IPS-NIHi11 (cell line): ENCODE results near the gene PTPRF.

Experiments
- DNase-seq: peaks from one replicate; pipeline ENCODE4 v3.0.0; 2012; ENCODE audit warnings: mixed read lengths, low spot score

The PTPRF gene

DNA sequence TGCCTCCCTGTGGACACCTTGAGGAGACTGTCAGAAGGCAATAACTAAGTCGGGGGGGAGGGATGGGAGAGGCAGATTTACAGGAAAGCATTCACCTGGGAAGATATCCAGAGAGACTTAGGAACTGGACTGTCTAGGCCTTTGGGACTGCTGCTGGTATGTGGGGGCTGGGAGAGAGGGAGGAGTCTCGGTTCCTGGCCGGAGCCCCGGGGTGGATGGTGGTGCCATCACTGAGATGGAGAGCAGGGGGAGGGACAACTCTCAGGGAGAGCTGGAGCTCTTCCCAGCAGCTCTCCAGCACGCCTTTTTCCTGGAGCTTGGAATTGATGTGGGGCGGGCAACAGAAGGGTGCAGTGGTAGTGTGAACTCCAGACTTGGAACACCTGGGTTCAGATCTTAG is 22.1 kb downstream of the PTPRF start:
- no peak for DNase-seq

DNA sequence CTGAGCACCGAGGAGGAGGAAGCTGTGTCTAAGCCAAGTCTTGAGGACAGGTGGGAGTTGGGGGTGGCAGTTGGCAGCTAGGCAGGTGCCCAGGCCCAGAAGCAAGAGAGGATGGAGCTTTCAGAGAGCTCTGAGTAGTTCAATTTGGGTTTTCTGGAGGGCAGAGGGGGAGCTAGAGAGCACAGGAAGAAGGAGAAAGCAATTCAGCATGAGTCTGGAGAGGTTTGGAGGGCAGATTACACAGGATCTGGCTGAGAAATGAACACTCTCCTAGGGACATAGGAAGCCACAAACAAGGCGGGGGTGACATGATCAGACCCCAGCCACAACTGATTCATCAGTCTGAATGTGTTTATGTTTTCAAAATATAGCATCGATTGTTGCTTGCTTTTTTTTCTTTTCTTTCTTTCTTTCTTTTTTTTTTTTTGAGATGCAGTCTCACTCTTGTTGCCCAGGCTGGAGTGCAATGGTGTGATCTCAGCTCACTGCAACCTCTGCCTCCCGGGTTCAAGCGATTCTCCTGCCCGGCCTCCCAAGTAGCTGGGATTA is 23.8 kb downstream of the PTPRF start:
- DNase-seq: peak; percentile 56

DNA sequence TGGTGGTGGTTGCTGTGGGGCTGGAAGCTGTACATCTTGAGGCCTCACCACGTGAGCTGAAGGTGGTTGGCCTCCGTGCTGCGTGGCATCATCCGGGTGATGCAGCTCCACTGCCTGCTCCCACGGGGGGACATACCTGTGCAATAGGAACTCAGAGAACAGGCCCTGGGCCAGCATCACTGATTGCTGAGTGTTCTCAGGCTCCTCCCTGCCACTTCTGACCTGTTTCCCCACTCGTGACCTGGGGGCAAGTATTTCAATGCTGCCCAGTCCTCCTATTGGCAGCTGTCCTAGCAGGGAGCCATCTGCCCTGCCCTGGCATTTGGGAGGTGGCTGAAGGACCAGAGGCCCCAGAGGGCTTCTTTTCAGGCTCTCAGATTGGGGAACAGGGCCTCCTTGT is 26.1 kb downstream of the PTPRF start:
- no peak for DNase-seq

DNA sequence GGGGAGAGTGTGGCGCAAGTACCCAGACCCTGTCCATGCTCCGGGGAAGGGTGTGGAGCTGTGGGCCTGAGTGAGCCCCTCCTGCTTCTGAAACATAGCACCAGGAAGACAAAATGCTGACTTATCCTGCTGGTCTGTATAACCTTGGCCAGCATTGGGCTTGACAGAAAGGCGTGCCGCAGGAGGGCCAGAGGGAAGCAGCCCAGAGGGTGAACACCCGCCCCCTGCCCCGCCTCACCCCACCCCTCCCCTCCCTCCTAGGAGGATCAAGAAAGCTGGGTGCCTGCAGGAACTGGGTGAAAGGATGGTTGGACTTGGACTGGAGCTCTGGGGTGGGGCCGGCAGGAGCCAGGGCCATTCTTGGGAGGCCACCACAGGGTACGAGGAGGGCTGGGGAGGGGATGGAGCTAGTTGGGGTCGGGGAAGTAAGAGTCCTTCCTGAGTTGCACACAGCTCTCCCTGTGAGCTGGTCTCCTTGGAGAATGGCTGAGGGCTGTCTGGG is 27.1 kb downstream of the PTPRF start:
- peak; percentile 58 for DNase-seq

DNA sequence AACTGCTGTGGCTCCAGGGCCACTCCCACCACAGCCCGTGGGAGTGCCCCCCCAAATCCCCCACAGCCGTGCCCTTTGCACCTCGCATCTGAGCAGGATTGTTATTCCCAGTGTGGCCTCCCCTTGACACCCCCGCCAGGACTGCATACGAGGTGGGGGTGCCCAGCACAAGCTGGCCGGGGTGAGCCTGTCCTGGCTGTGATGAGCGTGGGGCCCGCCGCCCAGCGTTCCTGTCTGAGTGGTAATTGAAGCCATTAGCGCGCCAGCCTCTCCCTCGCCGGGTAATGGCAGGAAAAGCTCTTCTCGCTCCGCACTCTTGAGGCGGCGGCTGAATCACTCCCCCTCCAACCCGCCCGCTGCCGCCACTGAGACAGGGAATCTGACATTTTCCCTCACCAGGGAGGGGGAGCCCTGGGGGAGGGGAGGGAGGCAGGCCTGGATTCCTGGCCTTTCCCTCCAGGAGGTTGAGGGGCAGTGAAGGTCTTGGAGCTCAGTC is 27.7 kb downstream of the PTPRF start:
- DNase-seq: peak; percentile 73

DNA sequence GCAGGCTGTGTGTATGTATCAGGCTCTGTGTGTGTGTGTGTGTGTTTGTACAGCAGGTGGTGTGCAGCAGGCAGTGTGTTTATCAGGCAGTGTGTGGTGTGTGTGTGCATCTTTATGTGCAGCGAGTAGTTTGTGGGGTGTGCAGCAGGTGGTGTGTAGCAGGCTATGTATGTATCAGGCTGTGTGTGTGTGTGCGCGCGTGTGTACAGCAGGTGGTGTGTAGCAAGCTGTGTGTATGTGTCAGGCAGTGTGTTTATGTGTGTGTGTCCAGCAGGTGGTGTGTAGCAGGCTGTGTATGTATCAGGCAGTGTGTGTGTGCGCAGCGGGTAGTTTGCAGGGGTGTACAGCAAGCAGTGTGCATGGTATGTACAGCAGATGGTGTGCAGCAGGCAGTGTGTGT is 29.0 kb downstream of the PTPRF start:
- no peak for DNase-seq

DNA sequence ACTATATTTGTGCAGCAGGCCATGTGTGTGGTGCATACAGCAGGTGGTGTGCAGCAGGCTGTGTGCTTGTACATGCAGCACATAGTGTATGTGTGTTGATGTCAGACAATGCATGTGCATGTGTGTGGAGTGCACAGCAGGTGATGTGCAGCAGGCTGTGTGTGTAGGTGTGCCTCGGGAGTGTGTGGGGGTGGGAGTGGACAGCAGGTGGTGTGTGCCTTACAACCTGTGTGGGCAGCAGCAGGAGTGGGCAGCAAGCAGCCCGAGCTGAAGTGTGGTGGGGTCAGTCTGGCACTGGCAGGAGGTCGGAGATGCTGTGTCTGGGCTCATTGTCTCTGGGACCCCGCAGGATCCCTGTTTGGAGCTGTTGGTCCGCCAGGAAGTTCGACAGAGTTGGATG is 29.6 kb downstream of the PTPRF start:
- DNase-seq: no peak

DNA sequence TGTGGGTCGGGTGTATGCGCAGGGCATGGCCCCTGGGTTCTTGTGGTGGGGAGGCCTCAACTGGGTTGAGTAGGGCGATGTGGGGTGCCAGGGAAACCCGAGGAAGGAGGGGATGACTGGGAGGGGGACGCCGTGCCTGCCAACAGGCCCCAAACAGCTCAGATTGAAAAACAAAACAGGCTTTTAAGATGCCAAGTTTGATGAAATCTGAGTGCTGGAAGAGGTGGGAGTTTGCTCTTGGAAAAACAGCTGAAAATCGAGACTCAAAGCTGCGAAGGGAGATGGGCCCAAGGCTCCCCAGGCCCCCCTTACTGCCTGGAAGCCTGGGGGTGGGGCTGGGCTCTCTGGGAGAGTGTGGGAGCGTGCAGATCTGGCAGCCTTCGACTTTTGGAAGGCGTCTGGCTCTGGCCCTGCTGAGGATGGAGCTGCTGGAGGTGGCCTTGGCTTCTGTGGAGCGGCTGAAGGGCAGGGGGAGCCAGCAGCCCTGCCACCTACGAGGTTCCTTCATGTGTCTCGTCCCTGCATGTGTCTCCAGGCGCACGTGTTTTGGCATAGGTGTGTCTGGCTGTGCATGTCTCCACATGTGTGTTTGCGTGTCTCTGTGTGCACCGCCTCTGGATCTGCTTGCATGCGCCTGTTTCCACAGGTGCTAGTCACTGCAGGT is 33.3 kb downstream of the PTPRF start:
- DNase-seq: no peak

GRCh38 chr1:43564551-43565348 is 34.1 kb downstream of the PTPRF start:
- no peak for DNase-seq

GRCh38 chr1:43565600-43566360 is 35.1 kb downstream of the PTPRF start:
- DNase-seq: peak; percentile 95

- DNase-seq: no peak
These were observed 35.8 kb downstream of the PTPRF start for GRCh38 chr1:43566382-43567044.

- no peak for DNase-seq
These were observed 38.5 kb downstream of the PTPRF start for GRCh38 chr1:43569175-43569574.

- DNase-seq: no peak
These were observed 39.6 kb downstream of the PTPRF start for GRCh38 chr1:43570277-43570676.

- no peak for DNase-seq
These were observed 40.0 kb downstream of the PTPRF start for GRCh38 chr1:43570715-43571114.

- no peak for DNase-seq
These were observed 41.4 kb downstream of the PTPRF start for GRCh38 chr1:43572084-43572483.

DNA sequence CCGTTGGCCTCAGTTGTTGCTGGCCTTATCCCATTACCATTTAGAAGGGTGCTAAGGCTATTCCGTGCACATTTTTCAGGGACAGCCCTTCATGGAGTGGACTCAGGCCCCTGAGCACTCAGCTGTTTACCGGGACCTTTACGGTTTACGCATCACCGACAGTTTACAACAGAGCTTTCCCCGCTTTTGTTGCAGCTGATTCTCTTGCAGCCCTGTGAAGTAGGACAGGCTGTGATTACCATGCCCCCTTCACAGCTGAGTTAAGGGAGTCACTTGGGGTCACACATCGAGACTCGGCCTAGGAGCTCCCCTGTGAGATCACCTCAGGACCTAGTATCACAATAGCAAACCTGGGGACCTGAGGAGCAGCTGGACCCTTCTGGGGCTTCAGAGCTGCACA is 41.9 kb downstream of the PTPRF start:
- DNase-seq: no peak

DNA sequence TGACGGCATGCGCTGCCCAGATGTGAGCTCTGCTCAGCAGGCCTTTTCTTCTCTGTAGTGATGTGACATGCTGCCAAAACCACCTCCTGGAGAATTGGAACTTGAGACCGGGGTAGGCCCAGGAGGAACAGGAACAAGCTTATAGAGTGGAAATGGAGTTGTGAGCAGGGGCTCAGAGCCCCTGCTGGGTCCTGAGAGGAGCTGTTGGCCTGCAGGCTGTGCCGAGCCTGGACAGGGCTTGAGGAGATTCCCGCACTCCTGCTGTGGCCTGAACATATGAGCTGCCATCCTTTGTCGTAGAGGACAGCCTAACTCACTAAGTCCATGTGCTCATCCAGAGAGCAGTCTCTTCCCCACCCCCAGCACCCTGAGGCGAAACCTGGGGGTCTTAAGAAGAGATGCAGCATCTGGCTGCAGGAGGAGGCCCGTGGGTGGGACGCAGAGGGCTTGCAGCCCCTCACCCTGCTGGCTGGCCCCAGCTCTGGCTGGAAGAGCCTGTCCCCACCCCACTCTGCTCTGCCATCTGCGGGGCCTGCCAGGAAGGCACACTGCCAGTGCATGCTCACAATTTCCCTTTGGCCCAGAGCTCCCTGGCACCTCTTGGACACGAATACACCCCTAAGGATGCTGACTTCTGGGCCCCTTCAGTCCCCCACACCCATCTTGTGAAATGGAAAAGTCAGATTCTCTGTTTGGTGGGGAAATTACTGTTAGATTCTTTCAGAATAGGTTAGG is 42.5 kb downstream of the PTPRF start:
- no peak for DNase-seq

- no peak for DNase-seq
These were observed 45.8 kb downstream of the PTPRF start for GRCh38 chr1:43576521-43576920.

DNA sequence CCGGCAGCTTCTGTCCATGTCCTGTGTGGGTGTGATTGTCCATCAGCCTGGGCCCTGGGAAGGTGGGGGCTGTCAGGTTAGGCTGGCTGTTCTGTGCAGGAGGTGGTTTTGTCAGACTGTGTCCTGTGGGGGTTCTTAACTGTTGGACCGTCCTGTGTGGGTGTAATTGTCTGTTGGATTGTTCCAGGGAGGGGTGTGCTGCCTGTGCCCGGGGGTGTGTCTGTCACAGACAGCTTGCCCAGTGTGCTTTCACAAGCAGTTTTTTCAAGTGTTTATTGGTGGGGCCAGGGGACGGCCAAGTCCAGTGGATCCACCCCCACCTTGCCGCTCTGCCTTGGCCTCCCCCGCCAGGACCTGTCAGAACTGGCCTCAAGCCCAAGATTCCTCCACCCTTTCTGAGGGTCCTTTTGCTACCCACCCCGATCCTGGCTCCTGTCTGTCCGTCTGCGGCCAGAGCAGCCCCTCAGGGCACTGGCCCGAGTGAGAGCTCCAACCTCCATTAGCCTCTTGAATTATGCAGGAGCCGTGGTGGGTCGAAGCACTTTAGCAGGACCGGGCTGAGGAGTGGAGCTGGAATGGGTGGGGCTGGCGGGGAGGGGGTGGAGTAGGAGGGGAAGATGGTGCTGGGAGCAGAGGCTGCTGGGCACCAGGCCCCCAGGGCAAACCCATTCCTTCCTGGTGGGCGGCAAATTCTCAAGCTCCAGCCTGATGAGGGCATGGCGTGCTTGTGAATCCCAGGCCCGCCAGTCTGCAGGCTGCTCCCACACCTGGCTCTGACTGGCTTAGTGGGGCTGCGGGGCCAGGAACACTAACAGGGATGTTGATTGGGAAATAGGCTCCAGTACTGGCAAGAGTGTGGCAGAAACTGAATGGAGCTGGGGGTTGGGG is 47.2 kb downstream of the PTPRF start:
- no peak for DNase-seq

DNA sequence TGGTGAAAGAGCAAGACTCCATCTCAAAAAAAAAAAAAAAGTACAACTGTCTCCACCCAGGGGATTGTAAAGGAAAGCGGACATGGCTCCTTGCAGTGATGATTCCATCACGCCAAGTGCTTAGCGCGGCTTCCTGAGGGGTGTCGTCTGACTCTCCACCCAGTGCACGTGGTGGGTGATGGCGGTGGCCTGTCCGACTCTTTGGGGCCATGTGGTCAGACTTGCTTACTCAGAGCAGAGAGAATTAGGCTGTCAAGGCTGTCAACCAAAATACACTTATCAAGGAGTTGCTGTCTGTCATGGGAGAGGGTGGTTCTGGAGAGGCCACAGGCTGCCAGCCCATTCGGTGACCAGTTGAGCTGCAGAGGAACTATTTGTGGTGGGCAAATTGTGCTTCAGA is 49.4 kb downstream of the PTPRF start:
- DNase-seq: no peak
